Activated naive CD4-positive, alpha-beta T cell treated with Interleukin-2 at 50 U/mL for 16 hours (primary cell): Measurements from ENCODE around the gene NAP1L5.

Experiments
- DNase-seq: peaks from one replicate; pipeline ENCODE4 v3.0.0-alpha.2; 2020

The NAP1L5 gene

GRCh38 chr4:88659890-88660208, 37.8 kb downstream of the NAP1L5 start:
- no peak for DNase-seq

GRCh38 chr4:88659055-88659889, 38.4 kb downstream of the NAP1L5 start:
- DNase-seq: peak; percentile 30

- no peak for DNase-seq
These were observed 42.4 kb downstream of the NAP1L5 start for GRCh38 chr4:88655226-88655625.

- no peak for DNase-seq
These were observed 44.2 kb downstream of the NAP1L5 start for GRCh38 chr4:88653371-88653946.

GRCh38 chr4:88649716-88650115, 47.9 kb downstream of the NAP1L5 start:
- DNase-seq: no peak

- no peak for DNase-seq
These were observed 50.9 kb downstream of the NAP1L5 start for GRCh38 chr4:88646528-88647280.

- DNase-seq: no peak
These were observed 51.6 kb downstream of the NAP1L5 start for GRCh38 chr4:88645994-88646393.
